NCI-H2196 (cell line): ENCODE measurements around the gene MRGPRF.

ENCODE experiments used
- DNase-seq: peaks from one replicate; lab custom pipeline; 2025; ENCODE audit not compliant: unreplicated experiment; lab: John Stamatoyannopoulos, UW

The MRGPRF gene, protein sequence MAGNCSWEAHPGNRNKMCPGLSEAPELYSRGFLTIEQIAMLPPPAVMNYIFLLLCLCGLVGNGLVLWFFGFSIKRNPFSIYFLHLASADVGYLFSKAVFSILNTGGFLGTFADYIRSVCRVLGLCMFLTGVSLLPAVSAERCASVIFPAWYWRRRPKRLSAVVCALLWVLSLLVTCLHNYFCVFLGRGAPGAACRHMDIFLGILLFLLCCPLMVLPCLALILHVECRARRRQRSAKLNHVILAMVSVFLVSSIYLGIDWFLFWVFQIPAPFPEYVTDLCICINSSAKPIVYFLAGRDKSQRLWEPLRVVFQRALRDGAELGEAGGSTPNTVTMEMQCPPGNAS

DNA sequence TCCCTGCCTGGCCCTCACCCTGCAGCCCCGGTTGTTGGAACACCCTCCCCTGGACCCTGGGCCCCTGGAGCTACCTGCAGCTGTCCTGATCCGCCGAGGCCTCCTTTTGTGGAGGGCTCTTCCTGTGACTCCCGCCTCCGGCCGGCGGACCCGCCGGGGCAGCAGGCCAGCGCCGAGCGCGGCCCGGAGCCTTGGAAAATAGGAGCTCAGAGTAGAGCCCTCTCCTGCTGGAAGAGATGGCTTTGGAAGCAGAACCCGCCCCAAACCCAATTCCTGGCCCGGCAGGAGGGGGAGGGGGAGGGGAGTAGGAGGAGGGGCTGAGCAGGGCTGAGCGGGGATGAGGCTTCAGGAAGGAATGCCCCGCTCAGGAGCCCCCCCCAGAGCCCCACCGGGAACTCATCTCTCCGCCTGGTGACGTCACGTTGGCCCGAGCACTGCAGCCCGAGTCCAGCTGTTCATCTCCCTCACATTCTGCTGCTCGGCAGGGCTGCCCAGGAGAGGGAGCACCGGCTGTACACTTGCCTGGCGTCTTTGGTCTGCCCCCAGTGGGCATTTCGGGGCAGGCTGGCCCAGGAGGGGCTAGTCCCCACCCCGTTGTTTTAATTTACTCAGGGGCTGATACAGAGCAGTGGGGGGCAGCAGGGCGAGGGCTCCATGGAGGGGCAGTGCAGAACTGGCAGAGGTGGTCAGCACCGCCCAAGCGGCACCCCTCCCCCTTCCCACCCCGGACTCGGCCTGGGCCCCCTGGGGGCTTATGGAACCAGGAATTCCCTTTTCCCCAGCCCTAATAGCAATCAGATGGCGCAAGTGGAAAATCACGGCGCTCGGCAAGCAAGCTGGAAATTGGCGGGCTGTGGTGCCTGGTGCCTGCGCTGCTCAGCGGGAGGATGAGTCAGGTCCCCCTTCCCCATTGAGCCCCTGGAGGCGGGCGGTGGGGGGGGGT, at the start of gene MRGPRF:
TSS of gene MRGPRF (minus strand) at position 238 of the 943 bp plus-strand sequence. CDS start 3,345 bp downstream, outside the sequence.
- DNase-seq = no peak

DNA sequence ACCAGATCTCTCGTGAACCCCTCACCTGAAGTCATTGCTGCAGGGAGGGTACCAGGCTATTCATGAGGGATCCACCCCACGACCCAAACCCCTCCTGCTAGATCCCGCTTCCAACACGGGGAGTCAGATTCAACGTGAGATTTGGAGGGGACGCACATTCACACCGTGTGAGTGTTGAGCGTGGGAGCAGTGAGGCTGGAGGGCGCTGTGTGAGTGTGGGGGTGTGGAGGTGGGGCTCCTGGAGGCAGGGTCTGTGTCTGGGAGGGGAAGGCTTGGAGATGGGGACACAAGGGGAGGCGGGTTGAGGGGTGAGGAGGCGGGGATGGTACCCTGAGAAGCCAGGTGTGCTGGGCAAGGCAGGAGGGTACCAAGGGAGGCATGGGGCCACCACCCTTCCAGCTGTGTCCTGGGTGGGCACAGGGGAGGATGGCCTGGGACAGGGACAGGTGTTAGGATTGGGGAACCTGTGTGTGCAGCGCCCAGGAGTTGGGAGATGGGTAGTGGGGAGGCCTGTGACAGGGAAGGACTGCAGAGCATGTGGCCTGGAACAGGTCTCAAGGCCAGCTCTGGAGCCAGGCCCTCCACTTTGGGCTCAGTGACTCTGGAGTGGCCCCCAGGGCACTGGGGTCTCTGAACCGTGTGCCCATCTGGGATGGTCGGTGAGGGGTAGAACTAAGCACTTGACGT, 49.3 kb upstream of the MRGPRF start:
- no peak for DNase-seq

DNA sequence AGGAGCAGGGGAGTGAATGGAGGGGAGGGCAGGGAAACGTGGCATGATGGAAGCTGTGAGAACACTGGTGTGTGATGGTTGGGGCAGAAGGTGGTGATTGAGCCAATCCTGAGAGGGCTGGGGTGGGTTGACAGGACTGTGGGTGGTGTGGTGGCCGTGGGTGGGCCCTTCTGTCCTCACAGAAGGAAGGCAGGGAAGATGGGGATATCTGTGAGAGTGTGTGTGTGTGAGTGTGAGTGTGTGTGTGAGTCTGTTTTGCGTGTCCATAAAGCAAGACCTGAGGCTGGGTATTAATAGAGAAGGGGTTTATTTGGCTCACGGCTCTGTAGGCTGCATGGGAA, 48.6 kb upstream of the MRGPRF start:
- no peak for DNase-seq

DNA sequence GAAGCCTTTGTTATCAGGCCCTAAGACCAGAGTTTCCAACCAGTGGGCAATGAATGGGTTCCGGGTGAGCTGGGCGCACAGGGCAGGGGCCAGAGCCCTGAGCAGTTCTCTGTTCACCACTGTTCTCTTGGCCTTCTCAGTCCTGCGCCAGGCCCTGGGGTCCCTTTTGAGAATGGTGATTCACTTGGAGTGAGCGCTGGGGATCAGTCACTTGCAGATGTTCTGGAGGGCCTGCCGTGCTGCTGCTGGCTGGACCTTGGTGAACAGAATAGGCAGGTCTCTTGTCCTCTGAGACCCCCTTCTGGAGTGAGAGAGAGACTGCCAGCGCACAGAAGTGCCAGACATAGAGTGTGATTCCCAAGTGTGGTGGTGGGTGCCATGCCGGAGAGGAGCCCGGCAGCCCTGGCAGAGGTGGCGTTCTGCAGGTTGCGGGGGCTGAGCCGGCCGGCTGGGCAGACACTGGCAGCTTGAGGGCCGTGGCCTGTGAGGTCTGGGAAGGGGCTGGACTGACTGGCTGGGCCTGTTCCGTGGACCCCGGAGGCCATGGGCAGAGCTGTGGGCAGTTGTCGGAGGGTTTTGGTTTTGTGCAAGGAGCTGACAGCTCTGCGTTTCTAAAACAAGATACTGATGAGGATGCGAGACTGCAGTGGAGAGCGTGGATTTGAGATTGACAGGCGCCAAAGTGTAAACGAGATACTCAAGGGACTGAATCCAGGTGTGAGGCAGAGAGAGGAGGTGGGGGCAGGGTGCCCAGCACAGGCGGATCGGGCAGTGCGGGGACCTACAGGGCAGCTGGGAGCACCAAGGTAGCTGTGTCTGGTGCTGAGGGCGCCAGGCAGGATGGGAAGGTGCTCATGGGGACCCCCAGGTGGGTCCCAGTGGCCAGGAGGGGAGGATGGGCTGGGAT, 48.0 kb upstream of the MRGPRF start:
- DNase-seq = no peak

DNA sequence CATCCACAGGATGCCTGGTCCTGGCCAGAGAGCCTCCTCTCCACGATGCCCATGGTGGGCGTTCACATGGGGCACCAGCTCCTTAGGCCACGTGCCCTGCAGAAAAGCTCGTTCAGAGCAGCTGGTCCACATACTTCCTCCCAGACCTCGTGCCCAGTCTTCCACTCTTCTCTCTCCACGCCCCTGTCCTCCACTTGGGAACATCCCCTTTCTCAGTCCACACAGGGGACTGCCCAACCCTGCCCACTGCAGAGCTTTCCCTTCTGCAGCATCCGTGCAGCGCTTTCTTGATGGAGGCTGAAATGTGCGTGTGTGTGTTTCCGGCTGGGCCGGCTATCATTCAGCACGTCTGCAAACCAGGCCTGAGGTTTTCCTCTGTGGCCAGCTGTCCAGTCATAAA, 46.9 kb upstream of the MRGPRF start:
- no peak for DNase-seq

DNA sequence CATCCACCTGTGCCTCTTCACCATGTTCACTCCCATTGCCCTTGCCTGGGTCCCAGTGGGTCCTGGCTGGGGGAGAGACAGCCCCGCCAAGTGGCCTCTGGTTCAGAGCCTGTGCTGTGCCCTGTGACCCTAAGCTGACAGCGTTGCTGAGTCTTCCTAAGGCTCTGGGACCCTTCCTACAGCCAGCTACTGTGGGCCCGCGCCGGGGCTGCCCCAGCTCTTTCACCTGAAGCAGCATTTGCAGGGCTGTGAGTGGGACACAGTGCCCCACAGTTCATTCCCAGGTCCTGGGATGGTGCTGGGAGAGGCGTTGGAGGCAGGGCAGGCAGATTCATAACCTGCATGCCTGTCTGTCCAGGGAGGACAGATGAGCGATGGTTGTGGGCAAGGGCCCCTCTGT, 46.4 kb upstream of the MRGPRF start:
- no peak for DNase-seq

DNA sequence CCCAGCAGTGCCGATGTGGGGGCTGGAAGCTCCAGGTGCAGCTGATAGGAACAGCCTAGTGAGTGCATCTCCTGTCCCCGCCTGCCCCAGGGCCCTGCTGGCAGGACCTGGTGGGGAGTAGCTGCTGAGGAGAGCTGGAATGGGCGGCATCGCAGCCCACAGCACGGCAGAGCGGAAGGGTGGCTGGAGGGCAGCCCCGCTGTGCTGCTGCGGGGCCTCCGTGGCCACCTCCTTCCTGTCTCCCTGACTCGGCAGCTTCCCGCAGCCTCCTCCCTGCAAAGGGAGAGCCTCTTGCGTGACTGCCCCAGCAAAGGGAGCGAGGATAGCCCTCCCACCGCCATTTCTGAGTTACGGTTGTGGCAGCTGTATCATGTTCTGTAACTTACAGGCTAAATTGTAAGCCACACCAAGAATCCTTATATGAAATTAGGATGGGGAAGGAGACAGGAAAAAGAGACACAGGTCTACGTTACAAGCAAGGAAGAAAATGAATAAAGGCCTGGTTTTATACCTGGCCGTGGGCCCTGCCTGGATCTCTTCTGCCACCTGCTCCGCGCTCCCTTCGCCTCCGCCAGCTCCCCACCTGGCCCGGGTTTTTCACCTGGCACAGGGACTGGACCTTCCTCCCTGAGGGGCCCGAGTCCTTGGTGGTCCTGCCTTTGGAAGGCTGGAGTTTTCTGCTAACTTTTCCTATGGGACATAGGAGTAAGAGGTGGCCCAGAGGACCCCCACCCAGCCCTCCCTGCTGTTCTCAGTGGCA, 45.6 kb upstream of the MRGPRF start:
- DNase-seq = no peak

DNA sequence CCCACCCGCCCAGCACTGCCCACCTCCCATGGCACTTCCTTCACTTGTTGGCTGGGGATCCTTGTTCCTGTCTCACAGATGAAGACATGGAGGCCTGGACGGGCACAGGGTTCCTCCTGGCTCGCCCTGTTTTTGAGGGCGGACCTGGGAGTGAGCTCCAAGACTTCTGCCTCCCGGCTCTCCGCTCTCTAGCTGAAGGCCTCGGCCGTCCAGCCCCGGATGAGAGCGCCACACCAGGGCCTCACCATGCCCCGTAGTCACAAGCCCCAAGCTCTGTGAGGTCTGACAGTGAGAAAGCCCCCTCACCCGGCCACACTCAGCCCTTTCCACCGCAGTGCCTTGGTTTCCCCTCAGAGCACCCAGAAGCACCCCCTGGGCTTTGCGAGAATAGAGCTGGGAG, 44.8 kb upstream of the MRGPRF start:
- no peak for DNase-seq

DNA sequence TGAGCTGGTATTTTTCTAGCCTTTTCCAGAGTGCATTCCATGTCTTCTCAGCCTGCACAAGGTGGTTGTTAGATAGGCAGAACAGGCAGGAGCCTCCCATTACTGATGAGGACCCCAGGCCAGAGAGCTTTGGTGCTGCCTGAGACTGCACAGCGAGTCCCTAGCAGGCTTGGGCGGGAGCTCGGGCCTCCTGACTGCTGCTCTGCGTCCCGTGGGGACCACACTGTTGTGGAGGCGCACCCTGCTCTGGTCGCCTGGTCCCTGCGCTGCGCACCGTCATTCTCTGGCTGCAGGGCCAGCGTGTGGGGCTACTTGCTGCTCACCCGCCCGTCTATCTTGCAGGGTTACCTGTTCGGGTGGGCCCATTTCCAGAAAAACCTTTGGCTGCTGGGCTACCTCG, 44.2 kb upstream of the MRGPRF start:
- DNase-seq = no peak

DNA sequence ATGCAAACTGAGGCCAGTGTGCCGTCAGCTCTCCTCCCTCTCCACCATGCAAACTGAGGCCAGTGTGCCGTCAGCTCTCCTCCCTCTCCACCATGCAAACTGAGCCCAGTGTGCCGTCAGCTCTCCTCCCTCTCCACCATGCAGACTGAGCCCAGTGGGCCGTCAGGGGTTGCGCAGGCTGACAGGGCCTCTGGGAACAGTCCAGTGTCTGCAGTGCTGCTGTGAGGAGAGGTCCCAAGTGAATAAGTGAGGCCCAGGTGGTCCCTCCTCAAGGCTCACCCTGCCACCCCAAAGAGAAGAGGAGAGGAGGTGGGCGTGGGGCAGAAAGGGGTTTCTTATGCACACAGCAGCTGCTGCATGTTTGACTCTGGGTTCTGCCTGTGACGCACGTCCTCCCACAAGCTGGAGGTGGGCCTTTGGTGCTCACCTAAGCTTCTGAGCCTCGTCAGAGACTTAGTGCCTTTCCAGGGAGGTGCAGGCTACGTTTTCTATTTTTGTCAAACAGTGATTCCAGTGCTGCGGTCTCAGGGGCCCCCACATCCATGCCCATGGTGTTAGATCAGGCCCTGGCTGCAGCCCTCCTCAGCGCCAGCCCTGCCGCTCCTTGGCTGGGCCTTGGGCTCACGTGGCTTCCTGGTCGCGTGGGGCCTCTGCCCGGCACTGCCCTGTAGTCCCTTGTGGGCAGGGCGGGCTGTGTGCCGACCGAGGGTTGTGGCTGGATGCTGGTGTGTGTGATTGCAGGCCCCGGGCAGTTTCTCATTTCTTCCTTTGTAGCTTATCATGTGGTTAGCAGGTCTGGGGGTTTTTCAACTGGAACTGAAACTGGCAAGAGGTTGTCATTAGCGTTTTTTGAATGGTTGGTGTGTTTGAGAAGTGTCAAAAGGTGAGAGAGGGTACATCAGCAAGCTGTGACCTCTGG, 42.8 kb upstream of the MRGPRF start:
- DNase-seq = no peak

DNA sequence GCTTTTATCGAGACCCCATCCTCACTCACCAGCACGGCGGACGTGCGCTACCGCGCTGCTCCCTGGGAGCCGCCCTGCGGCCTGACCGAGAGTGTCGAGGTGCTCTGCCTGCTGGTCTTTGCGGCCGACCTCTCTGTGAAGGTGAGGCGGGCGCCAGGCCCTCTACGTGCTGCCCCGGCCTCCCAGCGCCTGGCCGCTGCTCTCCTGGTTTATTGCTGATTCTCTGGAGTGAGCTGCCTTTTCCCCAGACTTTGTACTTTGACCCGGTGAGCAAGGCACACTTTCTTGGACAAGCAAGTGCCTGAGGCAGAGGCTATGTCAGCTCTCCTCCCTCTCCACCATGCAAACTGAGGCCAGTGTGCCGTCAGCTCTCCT, 42.2 kb upstream of the MRGPRF start:
- DNase-seq = no peak

DNA sequence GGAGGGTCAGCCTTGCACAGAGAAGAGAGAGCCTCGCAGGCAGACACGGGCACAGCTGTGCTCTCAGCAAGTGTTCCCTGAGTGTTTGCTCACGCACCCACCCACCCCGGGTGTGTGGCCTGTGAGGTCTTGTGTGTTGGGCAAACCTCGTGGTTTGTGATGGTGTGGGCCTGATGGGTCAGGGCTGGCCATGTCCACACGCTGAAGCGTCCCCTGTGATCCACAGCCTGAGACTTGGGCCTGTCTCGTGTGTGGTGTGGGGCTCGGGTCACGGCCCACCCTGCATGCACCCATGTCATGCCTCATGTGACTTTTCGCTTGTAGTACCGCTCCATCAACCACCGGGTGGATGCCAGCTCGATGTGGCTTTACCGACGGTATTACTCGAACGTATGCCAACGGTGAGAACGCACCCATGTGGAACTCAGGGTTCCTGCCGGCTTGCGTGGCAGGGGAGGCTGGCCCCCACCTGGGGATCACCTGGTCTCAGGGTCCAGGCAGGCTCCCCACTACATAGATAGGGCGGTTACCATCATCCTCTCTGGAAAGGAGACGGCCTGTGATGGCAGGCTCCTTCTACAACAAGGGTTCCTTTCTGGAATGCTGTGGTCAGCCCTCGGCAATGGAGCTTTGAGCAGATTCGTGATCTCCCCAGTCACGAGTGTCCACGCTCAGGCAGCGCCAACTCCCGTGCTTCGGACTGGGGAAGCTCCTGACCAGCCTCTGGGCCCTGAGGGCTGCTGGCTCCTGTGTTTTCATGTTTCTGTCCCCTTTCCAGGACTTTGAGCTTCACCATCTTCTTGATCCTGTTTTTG, 41.6 kb upstream of the MRGPRF start:
- no peak for DNase-seq

DNA sequence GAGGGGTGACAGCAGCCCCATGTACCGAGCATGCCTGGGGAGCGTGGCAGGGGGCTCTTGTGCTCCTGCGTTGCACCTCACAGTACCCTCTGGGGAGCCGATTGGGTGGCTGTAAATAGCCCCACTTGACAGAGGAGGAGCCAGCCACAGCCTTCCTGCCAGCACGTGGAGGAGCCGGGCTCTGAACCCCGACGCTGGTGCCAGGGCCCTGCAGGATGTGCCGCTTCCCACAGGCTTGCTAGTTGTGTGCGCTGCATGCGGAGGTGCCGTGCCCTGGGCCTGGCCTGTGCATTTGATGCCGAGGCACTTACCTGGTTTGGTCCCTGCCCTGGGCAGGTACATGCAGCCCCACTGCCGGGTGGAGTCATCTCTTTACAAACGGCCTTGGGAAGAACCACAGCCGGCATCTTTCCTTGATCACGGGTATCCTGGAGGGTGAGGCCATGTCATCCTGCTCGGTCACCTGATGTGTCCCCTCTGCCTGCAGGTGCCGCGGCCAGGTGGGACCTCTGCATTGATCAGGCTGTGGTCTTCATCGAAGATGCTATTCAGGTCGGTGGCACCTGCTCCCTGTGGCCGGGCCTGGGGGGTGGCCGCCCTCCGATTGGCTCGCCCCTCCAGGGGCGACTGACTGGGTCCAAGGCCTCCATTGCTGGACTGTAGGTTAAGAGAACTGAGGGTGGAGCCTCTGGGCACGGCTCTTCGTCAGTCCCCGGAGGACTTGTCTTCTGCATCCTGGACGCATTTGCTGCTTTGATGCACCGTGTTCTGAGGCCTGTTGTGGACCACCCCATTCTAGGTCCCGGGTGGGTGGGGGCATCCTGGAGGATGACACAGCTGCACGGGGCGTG, 40.7 kb upstream of the MRGPRF start:
- DNase-seq = no peak

DNA sequence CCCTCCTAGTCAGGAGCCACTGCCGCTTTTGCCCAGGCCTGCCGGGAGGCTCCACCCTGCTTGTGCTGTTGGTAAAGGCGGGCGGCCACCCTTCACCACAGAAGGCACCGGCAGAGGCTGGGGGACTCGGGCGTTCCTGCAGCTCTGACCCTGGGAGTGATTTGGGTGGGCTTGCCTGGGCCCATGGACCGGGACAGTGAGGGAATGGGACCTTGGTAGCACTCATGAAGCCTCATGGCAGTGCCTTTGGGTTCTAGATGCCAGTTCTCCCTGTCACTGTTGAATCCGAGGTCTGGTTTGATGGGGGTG, 40.1 kb upstream of the MRGPRF start:
- no peak for DNase-seq

DNA sequence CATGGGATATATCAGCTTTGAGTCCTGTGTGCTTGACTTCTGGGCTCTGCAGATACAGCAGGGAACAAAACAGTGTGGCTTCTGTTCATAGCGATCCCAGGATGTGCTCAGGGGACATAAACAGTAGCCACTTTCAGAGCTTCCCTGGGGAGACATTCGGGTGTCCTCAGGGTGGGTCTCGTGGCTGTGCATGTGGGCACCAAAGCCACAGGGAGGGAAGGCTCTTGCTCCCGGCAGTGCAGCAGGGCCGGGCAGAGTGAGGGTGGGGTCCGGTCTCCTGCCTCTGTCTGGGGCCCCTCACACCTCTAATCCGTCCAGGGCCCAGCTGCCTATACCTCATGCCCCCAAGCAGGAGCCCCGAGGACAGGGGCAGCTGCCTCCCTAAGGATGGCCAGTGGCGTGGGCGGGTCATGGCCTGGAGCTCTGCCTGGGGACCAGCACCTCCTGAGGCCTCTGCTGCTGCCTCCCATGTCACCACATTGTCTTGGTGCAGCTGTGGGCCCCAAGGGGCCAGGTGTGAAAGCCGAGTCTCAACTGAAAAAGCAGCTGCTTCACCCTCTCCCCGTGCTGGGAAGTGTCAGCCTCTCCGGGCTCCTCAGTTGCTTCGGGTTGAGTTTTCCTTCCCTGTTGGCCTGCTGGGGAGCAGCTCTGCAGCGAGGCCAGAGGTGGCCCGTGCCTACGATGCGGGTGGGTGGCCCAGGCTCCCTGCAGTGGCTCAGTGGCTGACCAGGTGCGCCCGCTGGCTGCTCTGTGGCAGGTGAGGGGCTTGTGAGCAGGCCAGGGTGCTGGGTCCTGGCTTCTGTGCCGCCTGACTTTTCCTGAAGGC, 39.5 kb upstream of the MRGPRF start:
- no peak for DNase-seq
